Esophagus muscularis mucosa (tissue), 4 donors: ENCODE data around the gene GALNT1.

Experiments used
- CTCF ChIP-seq, 3 experiments: fragments of 200-600 bp in 2 of 3; fragments of 450-650 bp in 1 of 3; sonication (generic) in 2 of 3; IDR thresholded peaks; one replicate each; pipeline ENCODE4 v1.5.1; 2017 to 2019; ENCODE audit warnings: antibody characterized with exemption in 3 of 3, mild to moderate bottlenecking in 2 of 3, moderate library complexity in 1 of 3
- EP300 ChIP-seq: sonication (generic); formaldehyde crosslinking; IDR thresholded peaks from one replicate; pipeline ENCODE4 v1.6.1; 2017; ENCODE audit warnings: antibody characterized with exemption
- POLR2A ChIP-seq: fragments of 450-650 bp; IDR thresholded peaks from one replicate; pipeline ENCODE4 v1.6.1; 2017; ENCODE audit warnings: antibody characterized with exemption, moderate library complexity, mild to moderate bottlenecking, low read depth

GRCh38 chr18:35578936-35579335 lies 2.6 kb upstream of the GALNT1 start:
- TF ChIP-seq CTCF (IDR thresholded peaks at IDR 0.05) (no peak), POLR2A (no peak), EP300 (no peak)
